Hematopoietic multipotent progenitor cell treated with erythropoietin and hydrocortisone succinate and interleukin-3 and kit ligand, for 8 days (in vitro differentiated cells): Measurements from ENCODE around the gene CNDP2.

Source experiments
- DNase-seq: peaks from one replicate; pipeline ENCODE4 v3.0.0-alpha.2; 2015

CNDP2 gene

GRCh38 chr18:74501386-74501785 is 5.2 kb downstream of the CNDP2 start:
- no peak for DNase-seq

- no peak for DNase-seq
Observed at GRCh38 chr18:74503137-74503536, 7.0 kb downstream of the CNDP2 start.

- no peak for DNase-seq
Observed at GRCh38 chr18:74505776-74506175, 9.6 kb downstream of the CNDP2 start.

- no peak for DNase-seq
Observed at GRCh38 chr18:74506448-74507084, 10.4 kb downstream of the CNDP2 start.

GRCh38 chr18:74507097-74507881 is 11.1 kb downstream of the CNDP2 start:
- no peak for DNase-seq

- no peak for DNase-seq
Observed at GRCh38 chr18:74507927-74508326, 11.8 kb downstream of the CNDP2 start.

- DNase-seq: no peak
Observed at GRCh38 chr18:74508366-74508765, 12.2 kb downstream of the CNDP2 start.

- DNase-seq: peak; percentile 17
Observed at GRCh38 chr18:74508821-74509225, 12.7 kb downstream of the CNDP2 start.

GRCh38 chr18:74509856-74510769 is 13.9 kb downstream of the CNDP2 start:
- no peak for DNase-seq

GRCh38 chr18:74510770-74511095 is 14.6 kb downstream of the CNDP2 start:
- DNase-seq: no peak

GRCh38 chr18:74511823-74512222 is 15.7 kb downstream of the CNDP2 start:
- no peak for DNase-seq

GRCh38 chr18:74512321-74513053 is 16.3 kb downstream of the CNDP2 start:
- DNase-seq: no peak

GRCh38 chr18:74513149-74513882 is 17.2 kb downstream of the CNDP2 start:
- DNase-seq: no peak

- DNase-seq: no peak
Observed at GRCh38 chr18:74513883-74514205, 17.7 kb downstream of the CNDP2 start.

GRCh38 chr18:74514860-74515495 is 18.8 kb downstream of the CNDP2 start:
- no peak for DNase-seq

- no peak for DNase-seq
Observed at GRCh38 chr18:74515620-74516231, 19.6 kb downstream of the CNDP2 start.

- no peak for DNase-seq
Observed at GRCh38 chr18:74516271-74517235, 20.4 kb downstream of the CNDP2 start.

GRCh38 chr18:74517236-74517630 is 21.1 kb downstream of the CNDP2 start:
- DNase-seq: no peak

GRCh38 chr18:74518456-74519295 is 22.5 kb downstream of the CNDP2 start:
- no peak for DNase-seq
